Esophagus mucosa (tissue), 1 donor: Measurements from ENCODE around the gene VCPKMT. TPM values are rescaled to one million over a fixed set of nuclear protein-coding genes. Genes with fewer than 3 reads are reported as not detected.

Experiments used
- ATAC-seq: fragments of 200-7000 bp; cut with Tn5 transposase; one replicate; pipeline ENCODE4 v1.9.1; 2020
- total RNA-seq: library from RNA; stranded (reverse); gene quantifications from one replicate; pipeline ENCODE4 v1.2.4, GENCODE V29; 2023
- donor health status: DM: yes; HTN: yes; CAD: no.

Gene VCPKMT
- 5.3 TPM for total RNA-seq

GRCh38 chr14:50116181-50116956 lies at the start of gene VCPKMT:
Gene VCPKMT (minus strand): TSS chr14:50116572. CDS start chr14:50116552, 20 bp downstream.
- ATAC-seq: peak; percentile 98

- no peak for ATAC-seq
Measured at GRCh38 chr14:50156111-50156510, 39.7 kb upstream of the VCPKMT start.

DNA sequence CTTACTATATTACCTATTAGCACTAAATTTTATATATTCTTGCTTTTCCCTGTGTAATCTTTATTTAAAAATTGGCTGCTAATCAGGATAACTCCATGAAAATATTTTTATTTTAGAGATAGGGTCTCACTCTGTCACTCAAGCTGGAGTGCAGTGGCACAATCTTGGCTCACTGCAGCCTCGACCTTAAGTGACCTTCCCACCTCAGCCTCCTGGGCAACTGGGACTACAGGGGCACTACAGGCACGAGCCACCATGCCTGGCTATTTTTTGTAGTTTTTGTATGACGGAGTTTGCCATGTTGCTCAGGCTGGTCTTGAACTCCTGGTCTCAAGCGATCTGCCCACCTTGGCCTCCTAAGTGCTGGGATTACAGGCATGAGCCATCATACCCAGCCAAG lies 32.4 kb upstream of the VCPKMT start:
- ATAC-seq: no peak

- ATAC-seq: no peak
Measured at GRCh38 chr14:50139192-50139591, 22.8 kb upstream of the VCPKMT start.

DNA sequence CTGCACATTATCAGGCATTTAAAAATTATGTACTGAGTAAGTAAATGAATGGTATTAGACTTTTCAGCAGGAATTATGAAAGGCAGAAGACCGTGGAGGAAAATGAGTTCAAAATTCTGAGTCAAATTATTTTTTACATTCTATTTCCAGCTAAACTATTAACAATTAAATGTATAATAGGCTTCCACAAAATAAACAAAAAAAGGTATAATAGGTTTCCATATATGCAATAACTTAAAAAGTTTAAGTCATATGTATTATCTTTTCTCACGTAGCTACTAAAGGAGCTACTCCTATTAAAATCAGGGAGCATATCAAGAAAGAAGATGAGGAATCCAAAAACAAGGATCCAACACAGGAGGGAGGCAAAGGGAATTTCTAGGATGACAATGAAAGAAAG lies 11.4 kb upstream of the VCPKMT start:
- ATAC-seq: no peak

- peak; percentile 31 for ATAC-seq
Measured at GRCh38 chr14:50123062-50123461, 6.7 kb upstream of the VCPKMT start.

DNA sequence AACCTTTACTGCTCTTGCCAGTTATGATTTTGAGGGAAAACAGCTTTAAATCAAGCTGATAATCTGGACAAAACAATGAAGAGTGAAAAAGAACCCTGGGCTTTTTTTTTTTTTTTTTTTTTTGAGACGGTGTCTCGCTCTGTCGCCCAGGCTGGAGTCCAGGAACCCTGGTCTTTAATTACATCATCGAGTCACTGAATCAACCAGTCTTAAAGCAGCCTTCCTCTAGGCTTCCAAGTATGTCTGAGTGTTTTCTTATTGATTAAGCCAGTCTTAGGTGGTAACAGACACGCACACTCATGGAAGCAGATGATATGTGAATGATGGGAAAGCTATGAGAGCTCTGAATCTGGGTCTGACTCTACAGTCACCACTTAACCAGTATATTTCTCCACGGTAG lies 5.9 kb upstream of the VCPKMT start:
- ATAC-seq: no peak

GRCh38 chr14:50121486-50121885 lies 5.1 kb upstream of the VCPKMT start:
- ATAC-seq: no peak

GRCh38 chr14:50117456-50117855 lies 1.1 kb upstream of the VCPKMT start:
- ATAC-seq: no peak

GRCh38 chr14:50116966-50117365 lies 594 bp upstream of the VCPKMT start:
- ATAC-seq: no peak

DNA sequence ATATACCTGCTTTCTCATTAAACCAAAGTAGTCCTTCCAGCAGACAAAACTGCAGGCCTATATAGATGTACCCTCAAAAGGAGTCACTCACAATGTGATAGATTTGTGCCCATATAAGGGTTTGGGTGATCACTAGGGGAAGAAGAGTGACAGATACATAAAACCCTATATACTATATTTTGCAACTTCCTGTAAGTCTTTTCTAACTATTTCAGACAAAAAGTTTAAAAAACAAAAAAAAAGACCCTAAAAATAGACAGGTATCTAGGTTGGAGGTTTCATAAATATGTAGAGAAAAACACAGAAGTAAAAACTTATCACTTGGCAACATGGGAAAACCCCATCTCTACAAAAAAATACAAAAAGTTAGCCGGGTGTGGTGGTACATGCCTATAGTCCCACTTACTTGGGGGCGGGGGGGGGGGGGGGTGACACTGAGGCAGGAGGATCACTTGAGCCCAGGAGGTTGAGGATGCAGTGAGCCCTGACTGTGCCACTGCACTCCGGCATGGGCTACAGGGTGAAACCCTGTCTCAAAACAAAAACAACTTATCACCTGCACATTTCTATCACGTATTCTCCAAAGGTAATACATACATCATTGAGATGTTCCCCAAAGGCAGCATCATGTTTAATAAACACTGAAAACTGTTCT lies 2.9 kb downstream of the VCPKMT start:
- ATAC-seq: no peak

DNA sequence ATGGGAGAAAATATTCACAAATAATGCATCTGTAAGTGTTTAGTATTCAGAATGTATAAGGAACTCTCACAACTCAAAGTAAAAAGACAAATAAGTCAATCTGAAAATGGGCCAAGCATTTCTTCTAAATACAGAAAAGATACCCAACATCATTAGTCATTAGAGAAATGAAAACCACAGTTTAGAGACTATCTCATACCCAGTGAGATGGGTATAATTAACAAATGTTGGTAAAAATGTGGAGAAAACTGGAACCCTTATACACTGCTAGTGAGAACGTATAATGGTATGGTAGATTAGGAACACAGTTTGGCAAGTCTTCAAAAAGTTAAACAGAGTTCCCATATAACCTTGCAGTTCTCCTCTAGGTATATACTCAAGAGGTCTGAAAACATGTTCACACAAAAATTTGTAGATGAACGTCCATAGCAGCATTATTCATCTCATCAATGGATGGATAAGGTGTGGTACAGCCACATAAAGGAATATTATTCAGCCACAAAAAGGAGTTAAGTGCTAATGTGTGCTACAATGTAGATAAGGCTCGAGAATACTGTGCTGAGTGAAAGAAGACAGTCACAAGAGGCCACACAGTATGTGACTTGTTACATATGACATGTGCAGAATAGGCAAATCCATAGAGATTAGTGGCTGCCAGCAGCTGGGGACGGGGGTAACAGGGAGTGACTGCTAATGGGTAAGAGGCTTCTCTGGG lies 5.9 kb downstream of the VCPKMT start:
- no peak for ATAC-seq

DNA sequence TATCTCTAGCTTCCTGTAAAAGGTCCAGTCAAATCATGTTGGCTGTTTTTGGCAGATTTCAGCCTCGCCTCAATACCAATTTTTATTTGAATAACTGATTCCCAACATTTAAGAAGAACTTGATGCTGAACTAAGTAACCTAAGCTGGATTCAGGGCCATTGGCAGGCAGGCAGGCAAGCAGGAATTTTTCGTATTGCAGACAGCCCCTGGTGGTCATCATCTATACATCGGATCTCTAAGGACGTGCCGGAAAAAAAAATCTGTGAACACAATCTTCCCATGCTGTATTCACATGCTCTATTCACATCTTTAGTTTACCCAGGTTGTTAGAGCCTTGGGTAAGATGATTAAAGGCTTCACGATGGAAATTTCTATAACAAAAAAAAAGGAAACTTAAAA lies 7.0 kb downstream of the VCPKMT start:
- no peak for ATAC-seq

DNA sequence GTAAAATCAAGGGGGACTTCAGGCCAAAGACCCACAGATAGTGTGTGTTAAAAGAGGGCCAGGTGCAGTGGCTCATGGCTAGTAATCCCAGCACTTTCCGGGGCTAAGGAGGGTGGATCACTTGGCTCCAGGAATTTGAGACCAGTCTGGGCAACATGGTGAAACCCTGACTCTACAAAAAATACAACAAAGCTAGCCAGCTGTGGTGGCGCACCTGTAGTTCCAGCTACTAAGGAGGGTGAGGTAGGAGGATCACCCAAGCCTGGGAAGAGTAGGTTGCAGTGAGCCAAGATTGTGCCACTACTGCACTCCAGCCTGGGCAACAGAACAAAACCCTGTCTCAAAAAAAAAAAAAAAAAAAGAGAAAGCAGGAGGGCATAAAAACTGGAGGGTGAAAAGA lies 8.5 kb downstream of the VCPKMT start:
- ATAC-seq: peak; percentile 49

DNA sequence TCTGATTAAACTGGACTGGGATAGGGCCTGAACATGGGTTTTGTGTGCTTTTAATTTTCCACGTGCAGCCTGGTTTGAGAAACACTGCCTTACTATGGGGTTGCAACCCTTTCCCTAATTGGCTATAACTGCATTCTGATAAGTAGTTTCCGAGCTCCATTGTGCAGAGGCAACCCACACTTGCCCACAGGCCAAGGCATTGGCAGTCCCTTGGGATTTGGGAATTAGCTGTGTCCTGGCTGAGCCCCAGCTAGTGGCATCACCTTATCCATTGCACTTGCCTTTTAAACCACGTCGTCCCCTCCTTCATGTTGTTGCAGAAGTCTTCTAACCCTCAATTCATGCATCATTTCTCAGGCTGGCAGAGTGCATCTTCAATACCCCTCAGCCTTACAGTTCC lies 10.2 kb downstream of the VCPKMT start:
- no peak for ATAC-seq

GRCh38 chr14:50103558-50103957 lies 12.8 kb downstream of the VCPKMT start:
- no peak for ATAC-seq

- ATAC-seq: peak; percentile 39
Measured at GRCh38 chr14:50101417-50101816, 15.0 kb downstream of the VCPKMT start.

- no peak for ATAC-seq
Measured at GRCh38 chr14:50100805-50101204, 15.6 kb downstream of the VCPKMT start.

DNA sequence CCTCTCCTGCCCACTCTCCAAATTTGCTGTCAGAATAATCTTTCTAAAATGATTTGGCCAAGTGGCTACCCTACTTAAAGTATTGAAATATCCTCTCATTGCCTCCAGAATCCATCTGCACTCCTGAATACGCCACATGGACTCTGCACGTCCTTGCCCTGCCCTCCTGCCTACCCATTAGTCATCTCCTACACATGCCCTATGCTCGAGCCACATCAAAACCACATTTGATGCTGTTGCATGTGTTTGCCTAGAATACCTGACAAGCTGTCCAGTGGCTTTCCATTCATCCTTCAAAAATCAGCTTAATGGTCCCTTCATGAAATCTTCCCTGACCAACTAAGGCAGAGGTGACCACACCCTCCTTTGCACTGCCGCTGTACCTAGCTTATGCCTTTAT lies 17.0 kb downstream of the VCPKMT start:
- ATAC-seq: peak; percentile 76

DNA sequence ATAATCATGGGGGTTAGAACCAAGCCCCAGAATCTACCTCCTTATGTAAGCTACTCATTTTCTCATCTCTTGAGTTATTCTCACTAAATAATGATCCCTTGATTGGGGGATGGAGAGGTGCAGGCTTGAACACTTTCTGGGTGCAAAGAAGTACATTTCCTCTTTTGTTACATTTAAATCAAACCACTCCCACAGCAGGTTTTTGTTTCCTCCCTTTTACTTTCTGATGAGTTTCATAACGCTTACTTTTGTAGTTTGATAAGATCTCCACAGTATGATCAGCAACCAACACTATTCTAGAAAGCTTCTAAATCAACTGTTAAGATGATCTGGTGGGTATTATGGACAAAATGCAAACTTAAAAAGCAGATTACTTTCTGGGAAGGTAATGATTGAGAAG lies 20.5 kb downstream of the VCPKMT start:
- ATAC-seq: no peak

DNA sequence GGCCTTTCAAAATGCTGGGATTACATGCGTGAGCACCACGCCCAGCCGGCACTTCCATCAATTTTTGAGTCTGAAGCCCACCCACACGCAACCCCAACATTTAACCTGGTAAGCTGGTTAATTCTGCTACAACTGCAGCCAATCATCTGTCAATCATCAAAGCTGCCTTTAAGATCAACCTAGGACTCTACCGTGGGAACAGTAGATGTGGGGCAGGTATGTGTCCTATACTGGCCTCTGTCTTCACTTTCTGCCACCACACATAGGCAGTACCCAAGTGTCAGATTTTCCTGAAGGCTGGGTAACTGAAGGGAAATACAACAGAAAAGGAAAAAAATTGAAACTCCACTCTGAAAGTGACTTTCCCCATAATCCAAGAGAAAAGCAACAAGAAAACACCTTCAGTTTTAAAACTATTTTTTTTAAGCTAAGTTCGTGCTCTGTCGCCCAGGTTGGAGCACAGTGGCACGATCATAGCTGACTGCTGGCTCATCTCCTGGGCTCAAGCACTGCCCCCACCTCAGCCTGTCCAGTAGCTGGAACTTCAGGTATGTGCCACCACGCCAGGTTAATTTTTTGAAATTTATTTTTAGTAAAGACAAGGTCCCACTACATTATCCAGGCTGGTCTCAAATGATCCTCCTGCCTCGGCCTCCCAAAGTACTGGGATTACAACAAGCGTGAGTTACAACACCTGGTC lies 22.2 kb downstream of the VCPKMT start:
- ATAC-seq: no peak

GRCh38 chr14:50093496-50093895 lies 22.9 kb downstream of the VCPKMT start:
- no peak for ATAC-seq

DNA sequence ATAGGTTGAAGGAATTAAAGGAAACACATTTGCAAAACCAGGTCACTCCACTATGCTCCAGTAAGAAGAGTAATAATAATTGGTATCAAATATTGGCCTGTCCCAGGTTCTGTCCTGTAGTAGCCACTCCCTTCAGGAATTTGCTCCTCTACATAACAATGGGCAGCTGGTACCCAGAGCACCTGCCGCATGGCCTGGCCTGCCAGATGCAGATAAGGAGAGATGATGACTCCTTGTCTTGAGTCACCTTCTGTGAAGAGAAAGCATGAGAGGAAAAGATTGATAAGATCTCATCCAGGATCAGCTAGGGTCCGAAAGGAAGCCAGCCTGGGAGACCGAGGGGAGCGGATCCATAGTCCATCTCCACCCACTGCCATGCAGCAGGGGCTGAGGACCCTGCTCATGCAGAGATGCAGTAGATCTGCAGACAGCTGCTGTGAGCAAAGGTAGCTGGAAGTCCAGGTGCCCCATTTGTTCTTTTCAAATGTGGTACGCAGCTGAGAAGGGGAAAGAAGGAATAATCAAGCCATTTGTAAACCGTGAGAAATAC lies 24.3 kb downstream of the VCPKMT start:
- ATAC-seq: peak; percentile 23
